H9 (cell line): Measurements from ENCODE around the gene F2R. TPM values are rescaled to one million over a fixed set of nuclear protein-coding genes. Genes with fewer than 3 reads are reported as not detected.

Source experiments
- DNase-seq: peaks from one replicate; pipeline ENCODE4 v3.0.0-alpha.2; 2017
- H2AFZ ChIP-seq: one replicate; pipeline ENCODE4 v1.6.1; 2013; ENCODE audit warnings: mild to moderate bottlenecking, low read length, control low read depth, moderate library complexity
- H2AK5ac ChIP-seq: 2 replicates; pipeline ENCODE4 v1.6.1; 2013; ENCODE audit warnings: low read length, control low read depth, mixed read lengths; ENCODE audit not compliant: insufficient read length
- H2BK120ac ChIP-seq: one replicate; pipeline ENCODE4 v1.6.1; 2013; ENCODE audit warnings: low read depth, mild to moderate bottlenecking, low read length, control low read depth, inconsistent platforms; ENCODE audit not compliant: poor library complexity, severe bottlenecking
- H2BK12ac ChIP-seq: 2 replicates; pipeline ENCODE4 v1.6.1; 2013; ENCODE audit warnings: low read length, control low read depth, mixed read lengths, low read depth; ENCODE audit not compliant: insufficient read length
- H2BK15ac ChIP-seq: 2 replicates; pipeline ENCODE4 v1.6.1; 2013; ENCODE audit warnings: low read depth, low read length, control low read depth
- H2BK20ac ChIP-seq: one replicate; pipeline ENCODE4 v1.6.1; 2013; ENCODE audit warnings: low read depth, mild to moderate bottlenecking, low read length, control low read depth, inconsistent platforms; ENCODE audit not compliant: poor library complexity, severe bottlenecking
- H2BK5ac ChIP-seq: 2 replicates; pipeline ENCODE4 v1.6.1; 2013; ENCODE audit warnings: low read length, control low read depth, mixed read lengths; ENCODE audit not compliant: insufficient read length
- H3K14ac ChIP-seq: 2 replicates; pipeline ENCODE4 v1.6.1; 2013; ENCODE audit warnings: low read length, control low read depth; ENCODE audit not compliant: insufficient read depth
- H3K18ac ChIP-seq: 2 replicates; pipeline ENCODE4 v1.6.1; 2013; ENCODE audit warnings: low read depth, mild to moderate bottlenecking, mixed read lengths, low read length, control low read depth; ENCODE audit not compliant: insufficient read length
- H3K23ac ChIP-seq: 2 replicates; pipeline ENCODE4 v1.6.1; 2013; ENCODE audit warnings: low read length, control low read depth, mixed read lengths, low read depth; ENCODE audit not compliant: insufficient read length
- H3K23me2 ChIP-seq: 2 replicates; pipeline ENCODE4 v1.6.1; 2013; ENCODE audit warnings: low read depth, mild to moderate bottlenecking, mixed read lengths, low read length, control low read depth; ENCODE audit not compliant: insufficient read length, poor library complexity, severe bottlenecking
- H3K27ac ChIP-seq: 2 replicates; pipeline ENCODE4 v1.5.1; 2013; ENCODE audit warnings: low read length, control low read depth, mixed read lengths, low read depth; ENCODE audit not compliant: insufficient read length
- H3K27me3 ChIP-seq: 2 replicates; pipeline ENCODE4 v1.6.1; 2013; ENCODE audit warnings: low read length, control low read depth, inconsistent platforms; ENCODE audit not compliant: insufficient read depth
- H3K4ac ChIP-seq: 2 replicates; pipeline ENCODE4 v1.6.1; 2013; ENCODE audit warnings: low read depth, mild to moderate bottlenecking, control low read depth, inconsistent platforms, low read length, moderate library complexity
- H3K4me1 ChIP-seq: 2 replicates; pipeline ENCODE4 v1.6.1; 2013; ENCODE audit warnings: low read length, control low read depth, inconsistent platforms; ENCODE audit not compliant: insufficient read depth
- H3K4me2 ChIP-seq: 2 replicates; pipeline ENCODE4 v1.6.1; 2013; ENCODE audit warnings: low read length, control low read depth, mixed read lengths; ENCODE audit not compliant: insufficient read length, insufficient read depth
- H3K56ac ChIP-seq: 2 replicates; pipeline ENCODE4 v1.6.1; 2013; ENCODE audit warnings: low read depth, mild to moderate bottlenecking, mixed read lengths, low read length, control low read depth; ENCODE audit not compliant: insufficient read length
- H3K79me1 ChIP-seq: 2 replicates; pipeline ENCODE4 v1.6.1; 2013; ENCODE audit warnings: low read depth, mild to moderate bottlenecking, moderate library complexity, low read length, control low read depth, inconsistent platforms; ENCODE audit not compliant: insufficient read depth, poor library complexity, severe bottlenecking
- H3K79me2 ChIP-seq: 2 replicates; pipeline ENCODE4 v1.6.1; 2013; ENCODE audit warnings: low read length, control low read depth, inconsistent platforms; ENCODE audit not compliant: insufficient read depth
- H3K9ac ChIP-seq: 2 replicates; pipeline ENCODE4 v1.6.1; 2013; ENCODE audit warnings: low read length, control low read depth, mixed read lengths; ENCODE audit not compliant: insufficient read length; ENCODE audit errors: extremely low read depth
- H3K9me3 ChIP-seq: one replicate; pipeline ENCODE4 v1.6.1; 2013; ENCODE audit warnings: low read depth, low read length, inconsistent platforms; ENCODE audit not compliant: control insufficient read depth
- H3T11ph ChIP-seq: one replicate; pipeline ENCODE4 v1.6.1; 2013; ENCODE audit warnings: mild to moderate bottlenecking, low read length, control low read depth, inconsistent platforms
- H4K20me1 ChIP-seq: one replicate; pipeline ENCODE4 v1.6.1; 2013; ENCODE audit not compliant: control insufficient read depth, insufficient read length, insufficient read depth
- H4K5ac ChIP-seq: 2 replicates; pipeline ENCODE4 v1.6.1; 2013; ENCODE audit warnings: low read depth, mild to moderate bottlenecking, mixed read lengths, low read length, control low read depth; ENCODE audit not compliant: insufficient read length
- H4K8ac ChIP-seq: replicated peaks from 2 replicates; pipeline ENCODE4 v1.6.1; 2013; ENCODE audit warnings: low read length, control low read depth, mixed read lengths, low read depth; ENCODE audit not compliant: insufficient read length
- H4K91ac ChIP-seq: 2 replicates; pipeline ENCODE4 v1.6.1; 2013; ENCODE audit warnings: low read depth, mild to moderate bottlenecking, moderate library complexity, mixed read lengths, low read length, control low read depth; ENCODE audit not compliant: insufficient read length
- H3K27ac Mint-ChIP-seq, 3 experiments: 2 replicates in 2 of 3; 3 replicates in 1 of 3; pipeline ENCODE4 v1.8.0; 2020 to 2021; ENCODE audit warnings: mixed read lengths in 3 of 3, mild to moderate bottlenecking in 1 of 3, moderate library complexity in 1 of 3
- H3K27me3 Mint-ChIP-seq: 2 replicates; pipeline ENCODE4 v1.8.0; 2021; ENCODE audit warnings: low read depth, mild to moderate bottlenecking, moderate library complexity, mixed read lengths
- H3K36me3 Mint-ChIP-seq, 3 experiments: 2 replicates in 2 of 3; 3 replicates in 1 of 3; pipeline ENCODE4 v1.8.0; 2020 to 2021; ENCODE audit warnings: low read depth in 3 of 3, mixed read lengths in 3 of 3; ENCODE audit not compliant: insufficient read depth in 1 of 3
- H3K4me1 Mint-ChIP-seq, 2 experiments: 2 replicates each; pipeline ENCODE4 v1.8.0; 2020; ENCODE audit warnings: mixed read lengths in 2 of 2
- H3K4me3 Mint-ChIP-seq, 2 experiments: 2 replicates in 1 of 2; 3 replicates in 1 of 2; pipeline ENCODE4 v1.8.0; 2020 to 2021; ENCODE audit warnings: mild to moderate bottlenecking in 2 of 2, mixed read lengths in 2 of 2, moderate library complexity in 1 of 2
- H3K9me3 Mint-ChIP-seq, 2 experiments: 2 replicates in 1 of 2; 3 replicates in 1 of 2; pipeline ENCODE4 v1.8.0; 2020; ENCODE audit warnings: mild to moderate bottlenecking in 2 of 2, mixed read lengths in 2 of 2, moderate library complexity in 1 of 2
- WGBS: extraction: QIAGEN DNeasy Blood & Tissue Kit; methylation state at CpG from one replicate; pipeline ENCODE4 v1.1.7; 2013; ENCODE audit warnings: missing lambda C conversion rate, low lambda C conversion rate, mixed read lengths; ENCODE audit not compliant: insufficient read length; ENCODE audit errors: extremely low coverage; 5-methylcytosine and 5-hydroxymethylcytosine counted together
- total RNA-seq: library from RNA; stranded (reverse); gene quantifications from 2 replicates; pipeline ENCODE4 v1.2.1, GENCODE V29; 2021
- TF ChIP-seq, protein P1 (sequence below): fragments of 200-600 bp; sonication (generic); conservative IDR thresholded peaks from 3 replicates; pipeline ENCODE4 v1.8.0; 2021; ENCODE audit warnings: antibody characterized with exemption, mild to moderate bottlenecking

F2R gene
- total RNA-seq, 1 experiment from 2014 or later: 14.8 TPM

DNA sequence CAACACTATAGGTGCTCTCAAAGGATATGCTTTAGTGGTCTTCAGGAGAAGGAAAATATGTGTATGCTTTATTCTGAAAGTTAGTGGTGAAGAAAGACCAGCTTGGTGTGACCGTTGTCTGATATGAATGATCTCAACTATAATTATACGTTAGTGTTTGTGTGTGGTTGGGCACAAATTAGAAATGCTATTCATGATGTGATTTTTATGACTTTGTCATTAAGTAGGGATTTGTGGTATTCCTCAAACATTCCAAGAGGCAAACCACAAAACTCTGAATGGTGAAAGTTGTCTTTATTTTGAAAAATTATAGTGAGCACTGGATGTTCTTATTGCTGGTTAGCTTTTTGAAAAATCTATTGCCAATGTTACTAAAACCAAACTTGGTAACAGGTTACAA is 6.2 kb upstream of the F2R start:
- TF ChIP-seq, protein P1, sequence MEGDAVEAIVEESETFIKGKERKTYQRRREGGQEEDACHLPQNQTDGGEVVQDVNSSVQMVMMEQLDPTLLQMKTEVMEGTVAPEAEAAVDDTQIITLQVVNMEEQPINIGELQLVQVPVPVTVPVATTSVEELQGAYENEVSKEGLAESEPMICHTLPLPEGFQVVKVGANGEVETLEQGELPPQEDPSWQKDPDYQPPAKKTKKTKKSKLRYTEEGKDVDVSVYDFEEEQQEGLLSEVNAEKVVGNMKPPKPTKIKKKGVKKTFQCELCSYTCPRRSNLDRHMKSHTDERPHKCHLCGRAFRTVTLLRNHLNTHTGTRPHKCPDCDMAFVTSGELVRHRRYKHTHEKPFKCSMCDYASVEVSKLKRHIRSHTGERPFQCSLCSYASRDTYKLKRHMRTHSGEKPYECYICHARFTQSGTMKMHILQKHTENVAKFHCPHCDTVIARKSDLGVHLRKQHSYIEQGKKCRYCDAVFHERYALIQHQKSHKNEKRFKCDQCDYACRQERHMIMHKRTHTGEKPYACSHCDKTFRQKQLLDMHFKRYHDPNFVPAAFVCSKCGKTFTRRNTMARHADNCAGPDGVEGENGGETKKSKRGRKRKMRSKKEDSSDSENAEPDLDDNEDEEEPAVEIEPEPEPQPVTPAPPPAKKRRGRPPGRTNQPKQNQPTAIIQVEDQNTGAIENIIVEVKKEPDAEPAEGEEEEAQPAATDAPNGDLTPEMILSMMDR: no peak
- Histone ChIP-seq H2AFZ (no peak overlapping the region), H3K4me1 (no peaks in the 10 kb centered on the region), H2BK20ac (no peak overlapping the region), H3K23ac (no peak overlapping the region), H2BK12ac (no peak overlapping the region), H3K56ac (no peak overlapping the region), H3K4me2 (no peak overlapping the region), H3K79me1 (no peaks in the 10 kb centered on the region), H3K9me3 (no peaks in the 10 kb centered on the region), H4K5ac (no peak overlapping the region), H3K4ac (no peak overlapping the region), H4K8ac (no peak overlapping the region), H3T11ph (no peak overlapping the region), H2AK5ac (no peak overlapping the region), H3K9ac (no peak overlapping the region), H4K20me1 (no peaks in the 10 kb centered on the region), H3K23me2 (no peaks in the 10 kb centered on the region), H3K79me2 (no peaks in the 10 kb centered on the region), H4K91ac (no peak overlapping the region), H3K18ac (no peak overlapping the region), H2BK120ac (no peak overlapping the region), H2BK5ac (no peak overlapping the region), H2BK15ac (no peak overlapping the region), H3K14ac (no peak overlapping the region), H3K27ac (no peak overlapping the region), H3K27me3 (peaks cover under 1% of the 10 kb centered on the region; the same call in 1 of the 2 replicates)
- no peak for DNase-seq
- peaks cover 17% of the 10 kb centered on the region for H3K27me3 Mint-ChIP-seq
- peaks cover 7 to 8% of the 10 kb centered on the region in 2 experiments; a peak in 3 of 4 replicates for H3K4me1 Mint-ChIP-seq
- H3K27ac Mint-ChIP-seq: no peak overlapping the region
- H3K9me3 Mint-ChIP-seq: no peaks in the 10 kb centered on the region; a peak in 1 of 5 replicates
- WGBS: no CpG with 5 or more reads among the region's 2 CpGs
- no peaks in the 10 kb centered on the region; a peak in 1 of 7 replicates for H3K36me3 Mint-ChIP-seq
- H3K4me3 Mint-ChIP-seq: no peak overlapping the region
